HG03460 (cell line): Measurements from ENCODE around the gene MCIDAS.

Source experiments
- ATAC-seq: cut with Tn5 transposase; IDR thresholded peaks from one replicate; pipeline ENCODE4 v1.9.1; 2021; ENCODE audit not compliant: unreplicated experiment

The MCIDAS gene

DNA sequence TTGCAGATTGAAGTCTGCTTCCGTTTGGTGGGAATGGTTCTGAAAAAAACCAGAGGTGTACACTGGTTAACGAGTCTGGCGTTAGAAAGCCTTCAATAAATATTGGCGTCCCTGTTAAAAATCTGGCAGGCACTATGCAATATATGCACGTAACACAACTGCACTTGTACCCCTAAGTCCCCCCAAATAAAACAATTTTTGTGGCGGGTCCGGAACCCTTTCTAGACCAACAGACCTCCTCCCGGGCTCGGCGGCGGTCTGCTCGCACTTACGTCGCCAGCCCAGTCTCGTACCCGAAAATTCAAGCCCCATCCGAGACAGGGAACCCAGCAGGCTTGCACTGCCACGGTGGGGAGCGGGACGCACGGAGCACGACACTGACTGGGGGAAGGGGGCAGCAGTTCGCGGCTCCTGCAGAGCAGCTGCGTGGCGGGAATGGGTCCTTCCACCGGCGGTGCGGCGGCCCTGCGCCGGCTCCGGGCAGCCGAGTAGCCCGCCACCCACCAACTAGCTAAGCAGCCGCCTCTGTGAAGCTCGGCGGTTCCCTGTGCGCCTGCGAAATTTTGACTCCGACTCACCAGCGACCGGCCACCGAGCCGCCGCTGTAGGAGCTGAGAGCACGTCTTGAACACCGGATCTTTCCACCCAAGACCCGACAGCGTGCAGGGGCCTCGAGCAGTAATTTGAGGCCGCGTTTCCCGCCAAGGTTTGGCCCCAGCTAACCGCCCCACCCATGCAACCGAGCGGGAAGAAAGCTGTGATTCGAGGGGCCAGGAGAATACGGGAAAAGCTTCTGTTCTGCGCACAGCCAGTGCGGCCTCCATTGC is 3.9 kb downstream of the MCIDAS start:
- no peak for ATAC-seq

- ATAC-seq = no peak
These were observed 4.8 kb downstream of the MCIDAS start for GRCh38 chr5:55222092-55222984.

- no peak for ATAC-seq
These were observed 6.5 kb downstream of the MCIDAS start for GRCh38 chr5:55220433-55221185.

GRCh38 chr5:55219770-55220169 is 7.3 kb downstream of the MCIDAS start:
- no peak for ATAC-seq

DNA sequence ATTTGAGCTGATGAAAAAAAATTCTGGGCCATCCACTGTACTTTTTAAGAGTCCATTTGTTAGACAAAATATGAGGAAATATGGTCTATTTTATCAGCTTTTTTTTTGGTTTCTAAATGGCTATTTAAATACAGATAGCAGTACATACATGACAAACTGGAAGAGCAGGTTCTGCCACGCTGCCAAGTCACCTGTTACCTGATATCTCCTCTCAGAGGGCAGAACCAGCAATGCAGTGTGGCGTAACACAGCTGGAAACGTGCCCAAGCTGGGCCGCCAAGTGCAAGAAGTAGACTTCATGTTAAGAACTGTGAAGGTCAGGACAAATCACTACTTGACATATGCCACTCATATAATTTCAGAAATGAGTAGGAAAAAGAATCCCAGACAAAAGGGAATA is 8.1 kb downstream of the MCIDAS start:
- no peak for ATAC-seq

DNA sequence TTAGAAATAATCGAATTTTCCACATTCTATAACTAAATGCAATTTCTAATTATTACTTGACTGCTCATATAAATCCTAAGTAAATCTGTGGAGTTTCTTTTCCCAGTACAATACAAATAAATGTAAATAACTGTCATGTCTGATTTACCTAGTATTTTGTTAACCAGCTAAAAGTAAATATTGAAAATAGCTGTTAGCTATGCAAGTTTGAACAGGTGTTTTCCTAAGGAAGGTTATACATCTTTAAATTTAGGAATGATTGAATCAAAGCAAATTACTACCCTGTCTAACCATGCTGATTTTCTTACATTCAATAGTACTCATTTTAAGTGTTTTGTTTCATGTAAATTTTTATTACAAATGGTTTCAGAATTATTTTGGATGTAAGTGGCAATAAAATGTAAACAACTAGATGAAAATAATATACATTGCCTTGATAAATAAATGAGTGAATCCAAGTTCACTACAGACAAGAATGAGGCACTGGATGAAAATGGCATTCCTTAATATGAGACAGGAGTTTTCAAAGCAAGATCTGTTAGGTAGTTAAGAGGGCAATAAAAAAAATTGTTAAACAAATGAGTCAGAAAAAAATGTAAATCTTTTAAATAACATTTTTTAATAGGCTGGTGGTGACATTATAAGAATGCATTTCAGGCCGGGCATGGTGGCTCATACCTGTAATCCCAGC is 15.8 kb downstream of the MCIDAS start:
- no peak for ATAC-seq

GRCh38 chr5:55205001-55205400 is 22.1 kb downstream of the MCIDAS start:
- no peak for ATAC-seq

DNA sequence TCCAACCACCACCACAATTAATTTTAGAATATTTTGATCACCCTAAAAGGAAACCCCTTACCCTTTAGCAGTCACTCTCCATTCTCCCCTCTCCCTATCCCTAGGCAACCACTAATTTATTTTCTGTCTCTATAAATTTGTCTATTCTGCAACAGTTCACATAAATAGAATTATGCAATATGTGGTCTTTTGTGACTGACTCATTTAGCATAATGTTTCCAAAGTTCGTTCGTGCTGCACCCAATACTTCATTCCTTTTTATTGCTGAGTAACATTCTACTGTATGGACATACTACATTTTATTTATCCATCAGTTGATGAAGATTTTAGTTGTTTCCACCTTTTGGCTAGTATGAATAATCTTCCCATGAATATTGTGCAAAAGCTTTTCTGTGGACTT is 36.0 kb downstream of the MCIDAS start:
- no peak for ATAC-seq

- ATAC-seq = no peak
These were observed 38.2 kb downstream of the MCIDAS start for GRCh38 chr5:55188656-55189540.

DNA sequence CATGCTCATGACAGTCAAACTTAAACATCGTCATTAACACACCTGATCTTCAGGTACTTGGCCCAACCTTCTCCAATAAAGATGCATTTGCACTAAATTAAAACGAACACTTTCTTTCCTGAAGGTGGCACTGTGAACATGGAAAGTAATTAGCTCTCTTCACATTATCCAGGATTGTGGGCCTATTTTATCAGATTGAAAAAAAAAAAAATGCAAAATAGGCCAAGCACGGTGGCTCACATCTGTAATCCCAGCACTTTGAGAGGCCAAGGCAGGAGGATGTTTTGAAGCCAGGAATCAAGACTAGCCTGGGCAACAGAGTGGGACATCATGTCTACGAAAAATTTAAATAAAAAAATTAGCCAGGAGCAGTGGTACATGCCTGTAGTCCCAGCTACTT is 39.7 kb downstream of the MCIDAS start:
- ATAC-seq = no peak

- ATAC-seq = no peak
These were observed 47.1 kb downstream of the MCIDAS start for GRCh38 chr5:55180016-55180415.

DNA sequence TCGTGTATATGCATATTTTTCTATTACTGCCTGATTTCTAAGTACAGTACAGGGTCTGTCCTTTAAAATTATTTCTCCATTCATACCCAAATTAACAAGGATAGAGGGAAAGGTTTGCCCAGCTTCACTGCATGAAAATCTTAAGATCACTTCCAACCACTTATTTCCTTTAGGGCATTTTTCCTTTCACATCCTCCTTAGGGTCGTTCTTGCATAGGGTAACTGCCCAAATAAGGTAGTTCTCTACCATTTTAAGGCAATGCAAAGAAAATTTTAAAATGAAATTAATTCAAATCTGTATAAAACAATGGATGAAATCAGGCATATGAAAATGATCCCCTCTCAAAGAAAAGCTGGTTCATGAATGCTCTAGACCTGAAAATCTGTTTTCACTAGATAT is 50.0 kb downstream of the MCIDAS start:
- ATAC-seq = no peak

GRCh38 chr5:55176176-55176818 is 50.8 kb downstream of the MCIDAS start:
- no peak for ATAC-seq

GRCh38 chr5:55175781-55176175 is 51.3 kb downstream of the MCIDAS start:
- ATAC-seq = no peak

DNA sequence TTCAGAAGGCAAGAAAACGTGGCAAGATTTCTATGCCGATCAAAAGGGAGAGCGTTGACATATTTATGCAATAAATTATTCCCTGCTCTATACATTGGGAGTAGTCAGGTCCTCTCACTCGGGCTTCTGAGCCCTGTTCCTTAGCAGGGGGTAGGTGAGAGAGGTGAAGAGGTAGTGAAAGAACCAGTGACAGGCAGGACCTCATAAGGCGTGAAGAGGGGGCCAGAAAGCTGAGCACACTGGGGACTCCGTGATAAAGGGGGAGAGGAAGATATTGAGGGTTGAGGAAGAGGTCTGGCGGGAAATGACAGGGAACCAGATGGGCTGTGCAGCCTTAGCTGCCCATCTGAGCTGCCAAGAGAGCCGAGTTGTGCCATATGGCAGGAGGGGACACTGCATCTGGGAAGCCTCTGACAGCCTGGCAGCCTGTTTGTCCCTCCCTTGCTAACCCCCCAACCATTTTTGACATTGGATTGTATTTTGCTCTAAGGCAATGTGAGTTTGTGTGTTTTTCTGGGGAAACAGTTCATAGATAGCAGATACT is 53.4 kb downstream of the MCIDAS start:
- ATAC-seq = peak; percentile 22

GRCh38 chr5:55172937-55173686 is 54.0 kb downstream of the MCIDAS start, which contains the start of gene CDC20B:
CDC20B (minus strand) TSS chr5:55173177; CDS start chr5:55173000, 177 bp downstream.
- ATAC-seq = peak; percentile 78

DNA sequence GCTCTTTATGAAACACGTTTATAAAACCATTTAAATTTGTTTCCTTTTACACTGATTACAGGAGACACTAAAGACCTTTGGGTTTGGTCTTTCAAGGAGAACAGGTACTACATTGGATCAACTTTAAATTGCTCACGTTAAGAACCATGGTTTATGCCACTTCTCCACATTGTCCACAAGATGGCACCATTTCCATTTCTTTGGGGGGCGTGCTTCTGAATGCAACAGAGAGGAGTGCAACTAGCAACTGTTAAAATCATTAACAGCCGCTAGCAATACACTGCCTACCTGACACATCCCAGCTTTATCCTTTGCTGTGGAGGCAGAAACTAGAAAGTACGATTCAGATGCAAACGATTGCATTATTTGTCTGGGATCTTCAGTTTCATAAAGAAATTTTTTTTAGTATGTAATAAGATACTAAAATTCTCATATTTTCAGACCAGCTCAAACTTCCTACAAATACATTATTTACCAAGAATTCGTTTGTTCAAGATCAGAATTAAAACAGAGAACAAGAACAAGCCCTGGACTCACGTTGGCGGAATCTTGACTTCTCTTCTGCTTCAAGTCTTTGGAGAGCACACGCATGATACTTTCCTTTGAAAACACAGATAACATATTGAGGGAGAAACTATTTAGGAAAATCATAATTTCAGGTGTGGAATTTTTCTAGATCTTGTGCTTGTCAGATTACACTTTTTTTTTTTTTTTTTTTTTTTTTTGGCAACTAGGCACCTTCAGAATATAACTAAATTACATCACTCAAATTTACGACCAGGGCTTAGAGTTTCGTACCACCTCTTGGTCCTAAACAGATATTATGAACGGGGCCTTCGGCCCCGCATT is 54.8 kb downstream of the MCIDAS start:
- peak; percentile 57 for ATAC-seq
